K562 (cell line): ENCODE results near the gene RUVBL1. TPM values are rescaled to one million over a fixed set of nuclear protein-coding genes. Genes with fewer than 3 reads are reported as not detected.

Source experiments
- ARID1B ChIP-seq: fragments of 450-650 bp; IDR thresholded peaks from 2 replicates; pipeline ENCODE4 v1.6.1; 2016; ENCODE audit warnings: antibody characterized with exemption, mild to moderate bottlenecking, inconsistent platforms
- BRF1 ChIP-seq: IDR thresholded peaks from 3 replicates; pipeline ENCODE4 v1.6.1; 2011; ENCODE audit warnings: borderline replicate concordance, mild to moderate bottlenecking; ENCODE audit not compliant: insufficient read length; ENCODE audit errors: extremely low read depth
- C11orf30 ChIP-seq: fragments of 450-650 bp; IDR thresholded peaks from 2 replicates; pipeline ENCODE4 v1.6.1; 2016; ENCODE audit warnings: low read depth, mild to moderate bottlenecking
- CBX3 ChIP-seq, 2 experiments: IDR thresholded peaks; 1 replicate in 1 of 2; 2 replicates in 1 of 2; pipeline ENCODE4 v1.6.1; 2012; ENCODE audit warnings: inconsistent platforms in 2 of 2, low read length in 2 of 2, borderline replicate concordance in 1 of 2, control low read depth in 1 of 2
- CEBPB ChIP-seq: fragments of 450-650 bp; IDR thresholded peaks from 2 replicates; pipeline ENCODE4 v1.6.1; 2016; ENCODE audit warnings: missing genetic modification characterization, missing compliant biosample characterization
- CHD7 ChIP-seq: fragments of 200-600 bp; sonication (generic); IDR thresholded peaks from one replicate; pipeline ENCODE4 v1.6.1; 2012; ENCODE audit warnings: mild to moderate bottlenecking, low read depth, low read length, inconsistent platforms
- ELK1 ChIP-seq: sonication (generic); formaldehyde crosslinking; IDR thresholded peaks from 2 replicates; pipeline ENCODE4 v1.8.1; 2022; ENCODE audit warnings: missing genetic modification reagents
- HOXB6 ChIP-seq: fragments of 250-450 bp; sonication (Bioruptor Pico); IDR thresholded peaks from 2 replicates; pipeline ENCODE4 v1.5.1; 2022; ENCODE audit warnings: mild to moderate bottlenecking, borderline replicate concordance
- LCOR ChIP-seq: sonication (generic); formaldehyde crosslinking; IDR thresholded peaks from 2 replicates; pipeline ENCODE4 v1.8.0; 2022; ENCODE audit warnings: mild to moderate bottlenecking, missing genetic modification reagents
- MYNN ChIP-seq, 2 experiments: sonication (generic); formaldehyde crosslinking in 1 of 2; IDR thresholded peaks; 2 replicates each; pipeline versions ENCODE4 v1.5.0 to v1.6.1; 2016 to 2020; ENCODE audit warnings: antibody characterized with exemption in 1 of 2, missing genetic modification reagents in 1 of 2
- NKRF ChIP-seq: fragments of 450-650 bp; IDR thresholded peaks from 2 replicates; pipeline ENCODE4 v1.6.1; 2016; ENCODE audit warnings: borderline replicate concordance
- ZC3H11A ChIP-seq: IDR thresholded peaks from 2 replicates; pipeline ENCODE4 v1.6.1; 2012; ENCODE audit warnings: low read depth, low read length, improper control_type of control experiment
- ZNF717 ChIP-seq: fragments of 250-450 bp; sonication (Bioruptor Pico); IDR thresholded peaks from 2 replicates; pipeline ENCODE4 v1.5.0; 2021
- polyA plus RNA-seq, 8 experiments: library from polyadenylated mRNA; depleted of rRNA in 4 of 8; stranded (reverse) in 5 of 8; unstranded in 3 of 8; fragments of >200 nt; fragmentation: Nextera tagmentation in 2 of 8; fragmentation: Illumina TruSeq in 1 of 8; extraction: Ambion mirVana in 2 of 8; extraction: Trizol in 1 of 8; gene quantifications; 2 replicates each; pipeline versions ENCODE4 v1.2.1 to v1.2.3, GENCODE V29; 2011 to 2014; ENCODE audit warnings: inconsistent platforms in 1 of 8, missing spikeins in 1 of 8
- total RNA-seq, 7 experiments: library from RNA; depleted of rRNA in 6 of 7; stranded (reverse); fragments of >200 nt in 6 of 7; fragmentation: Illumina TruSeq in 2 of 7; extraction: Trizol in 2 of 7; gene quantifications; 2 replicates each; pipeline versions ENCODE4 v1.2.1 to v1.2.3, GENCODE V29; 2011 to 2021; ENCODE audit warnings: low replicate concordance in 1 of 7

Gene RUVBL1
- total and polyA plus RNA-seq, 9 of the 15 experiments (the other 6 are each of a cell fraction or from before 2014, with no cell fraction given) = 20.7 to 147 (median 113) TPM

- TF ChIP-seq ELK1 (CRISPR knock-in tag) = no peak
- no peak; the same call in 1 of the 2 replicates for TF ChIP-seq ARID1B
- TF ChIP-seq CBX3 (IDR thresholded peaks at IDR 0.05; ENCODE audit: borderline replicate concordance in 1 of 2, low read length in 2 of 2) = no peak
- TF ChIP-seq MYNN (IDR thresholded peaks at IDR 0.05) = no peak
- TF ChIP-seq MYNN (CRISPR knock-in tag; IDR thresholded peaks at IDR 0.05) = no peak
- TF ChIP-seq LCOR = no peak
- TF ChIP-seq NKRF = peak; percentile 15; the same call in 1 of the 2 replicates
- TF ChIP-seq ZNF717 (CRISPR knock-in tag) = no peak
- TF ChIP-seq CHD7 = no peak
- no peak for TF ChIP-seq C11orf30
- TF ChIP-seq ZC3H11A = no peak
- TF ChIP-seq BRF1 = no peak
- TF ChIP-seq CEBPB (tag) = no peak
- TF ChIP-seq HOXB6 (CRISPR knock-in tag) = no peak
Measured at GRCh38 chr3:128051837-128052594, 71.6 kb downstream of the RUVBL1 start, which contains the start of gene SEC61A1 (continued).
